ENCODE measurements around the gene PRR4.

GRCh38 chr12:10802587-10802986, 46.7 kb downstream of the PRR4 start, which contains the start of gene TAS2R7:
- no peak for TF ChIP-seq CTCF (IDR thresholded peaks at IDR 0.05; ENCODE audit: borderline replicate concordance, extremely low read depth, low read length, poor library complexity, severe bottlenecking)
- TF ChIP-seq EZH2 (IDR thresholded peaks at IDR 0.05; ENCODE audit: borderline replicate concordance, low read depth, low read length, severe bottlenecking) = no peak

Data from DND-41 (cell line).